Lung (tissue), 12 donors: ENCODE measurements around the gene SCAF8. TPM values are rescaled to one million over a fixed set of nuclear protein-coding genes. Genes with fewer than 3 reads are reported as not detected.
A peak's percentile ranks its signal among the peaks of the same experiment; 100 is the strongest.
"Not testable (repeated sequence)": the region's sequence is repeated elsewhere in the genome, so short reads cannot be mapped to it uniquely, and the experiment has no call there.

Experiments used
- ATAC-seq: fragments of 200-7000 bp; cut with Tn5 transposase; one replicate; pipeline ENCODE4 v1.9.1; 2020; ENCODE audit warnings: moderate number of reproducible peaks; ENCODE audit not compliant: insufficient read depth, low FRiP score
- DNase-seq, 3 donors: peaks; one replicate each; pipeline ENCODE4 v3.0.0-alpha.2; 2013 to 2017
- H3K27ac ChIP-seq, 2 donors: one replicate each; pipeline ENCODE4 v1.5.1; 2013; ENCODE audit warnings: mild to moderate bottlenecking in 2 of 2, moderate library complexity in 2 of 2, control low read depth in 1 of 2, inconsistent platforms in 1 of 2, low read depth in 1 of 2, low read length in 1 of 2
- H3K27me3 ChIP-seq, 3 donors: one replicate each; pipeline ENCODE4 v1.5.1; 2013; ENCODE audit warnings: low read length in 2 of 3; ENCODE audit not compliant: control insufficient read depth in 3 of 3, insufficient read depth in 3 of 3
- H3K36me3 ChIP-seq, 4 donors: one replicate each; pipeline ENCODE4 v1.5.1; 2013; ENCODE audit warnings: low read length in 4 of 4, mild to moderate bottlenecking in 1 of 4, moderate library complexity in 1 of 4; ENCODE audit not compliant: control insufficient read depth in 4 of 4, insufficient read depth in 4 of 4
- H3K4me1 ChIP-seq, 5 donors: one replicate each; pipeline ENCODE4 v1.5.1; 2013; ENCODE audit warnings: low read length in 5 of 5, mild to moderate bottlenecking in 2 of 5, moderate library complexity in 1 of 5; ENCODE audit not compliant: control insufficient read depth in 5 of 5, insufficient read depth in 5 of 5
- H3K4me3 ChIP-seq: one replicate; pipeline ENCODE4 v1.5.1; 2013; ENCODE audit warnings: mild to moderate bottlenecking, control low read depth, moderate library complexity
- H3K9ac ChIP-seq, 2 donors: one replicate each; pipeline ENCODE4 v1.5.1; 2013; ENCODE audit warnings: low read length in 2 of 2, control low read depth in 1 of 2; ENCODE audit not compliant: insufficient read depth in 1 of 2
- H3K9me3 ChIP-seq, 4 donors: one replicate each; pipeline ENCODE4 v1.5.1; 2013; ENCODE audit warnings: low read length in 3 of 4, mild to moderate bottlenecking in 1 of 4, moderate library complexity in 1 of 4; ENCODE audit not compliant: control insufficient read depth in 4 of 4, insufficient read depth in 3 of 4
- WGBS, 2 donors: extraction: QIAGEN DNeasy Blood & Tissue Kit; methylation state at CpG; one replicate each; pipeline ENCODE4 v1.1.7; 2013; 5-methylcytosine and 5-hydroxymethylcytosine counted together
- polyA plus RNA-seq, 2 donors: library from polyadenylated mRNA; stranded (reverse); fragments of 200-250 nt; gene quantifications; one replicate each; pipeline ENCODE4 v1.2.1, GENCODE V29; 2013
- total RNA-seq, 2 donors: library from RNA; depleted of rRNA in 1 of 2; stranded (reverse); fragments of >200 nt in 1 of 2; gene quantifications; one replicate each; pipeline ENCODE4 v1.2.1, GENCODE V29; 2014 to 2021
- TF ChIP-seq, protein P1 (sequence below): IDR thresholded peaks from 2 replicates; pipeline ENCODE4 v1.5.1; 2012; ENCODE audit warnings: mild to moderate bottlenecking; ENCODE audit errors: control extremely low read depth, extremely low read depth
- donor health status: control.
- donor health status: control.
- donor health status: Bipolar disorder and iron deficiency.
- donor health status: healthy.
- donor health status: DM: yes; HTN: yes; CAD: no.

SCAF8 gene
- total and polyA plus RNA-seq, 4 donors = 11.2 to 71.9 (median 23.6) TPM

DNA sequence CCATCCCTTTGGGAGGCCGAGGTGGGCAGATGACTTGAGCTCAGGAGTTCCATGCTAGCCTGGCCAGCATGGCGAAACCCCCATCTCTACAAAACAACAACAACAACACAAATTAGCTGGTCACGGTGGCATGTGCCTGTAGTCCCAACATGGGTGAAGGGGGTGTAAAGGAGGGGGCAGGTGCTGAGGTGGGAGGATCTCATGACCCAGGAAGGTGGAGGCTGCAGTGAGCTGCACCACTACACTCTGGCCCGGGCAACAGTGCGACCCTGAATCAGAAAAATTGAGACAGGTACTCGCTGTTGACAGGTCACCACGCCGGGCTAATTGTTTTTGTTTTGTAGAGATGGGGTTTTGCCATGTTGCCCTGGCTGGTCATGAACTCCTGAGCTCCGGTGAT lies 4.2 kb downstream of the SCAF8 start:
- Histone ChIP-seq H3K4me1 (peaks cover 0 to 21% (median 14%) of the 10 kb centered on the region in 5 donors), H3K4me3 (no peak overlapping the region), H3K9ac (no peak overlapping the region), H3K27ac (peak overlapping the region in 1 of 2 donors; percentile 31), H3K27me3 (no peaks in the 10 kb centered on the region), H3K9me3 (no peaks in the 10 kb centered on the region), H3K36me3 (peaks cover 0 to 4% (median 1%) of the 10 kb centered on the region in 4 donors)
- ATAC-seq = no peak
- TF ChIP-seq, protein P1, sequence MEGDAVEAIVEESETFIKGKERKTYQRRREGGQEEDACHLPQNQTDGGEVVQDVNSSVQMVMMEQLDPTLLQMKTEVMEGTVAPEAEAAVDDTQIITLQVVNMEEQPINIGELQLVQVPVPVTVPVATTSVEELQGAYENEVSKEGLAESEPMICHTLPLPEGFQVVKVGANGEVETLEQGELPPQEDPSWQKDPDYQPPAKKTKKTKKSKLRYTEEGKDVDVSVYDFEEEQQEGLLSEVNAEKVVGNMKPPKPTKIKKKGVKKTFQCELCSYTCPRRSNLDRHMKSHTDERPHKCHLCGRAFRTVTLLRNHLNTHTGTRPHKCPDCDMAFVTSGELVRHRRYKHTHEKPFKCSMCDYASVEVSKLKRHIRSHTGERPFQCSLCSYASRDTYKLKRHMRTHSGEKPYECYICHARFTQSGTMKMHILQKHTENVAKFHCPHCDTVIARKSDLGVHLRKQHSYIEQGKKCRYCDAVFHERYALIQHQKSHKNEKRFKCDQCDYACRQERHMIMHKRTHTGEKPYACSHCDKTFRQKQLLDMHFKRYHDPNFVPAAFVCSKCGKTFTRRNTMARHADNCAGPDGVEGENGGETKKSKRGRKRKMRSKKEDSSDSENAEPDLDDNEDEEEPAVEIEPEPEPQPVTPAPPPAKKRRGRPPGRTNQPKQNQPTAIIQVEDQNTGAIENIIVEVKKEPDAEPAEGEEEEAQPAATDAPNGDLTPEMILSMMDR = no peak
- WGBS, 2 donors = 90 to 93% methylated on average over 9 of the region's 9 CpGs
- no peak for DNase-seq

DNA sequence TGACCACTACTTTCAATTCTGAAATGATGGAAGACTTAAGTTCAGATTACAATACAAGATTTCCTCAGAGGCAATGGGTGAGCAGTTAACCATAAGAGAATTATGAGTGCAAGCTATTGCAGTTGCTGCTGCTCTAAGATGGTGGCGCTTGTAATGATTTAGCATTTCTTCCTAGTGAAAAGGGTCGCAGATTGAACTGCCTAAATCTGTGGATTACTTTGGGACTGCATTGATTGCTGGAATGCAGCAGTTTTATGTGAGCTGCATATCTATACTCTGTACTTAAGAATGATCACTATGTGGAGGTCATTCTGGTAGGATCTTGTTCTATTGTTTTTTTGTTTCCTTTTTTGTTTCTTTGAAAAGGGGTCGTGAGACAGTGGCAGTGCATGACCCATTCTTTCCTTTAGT lies 5.3 kb downstream of the SCAF8 start:
- DNase-seq = no peak

DNA sequence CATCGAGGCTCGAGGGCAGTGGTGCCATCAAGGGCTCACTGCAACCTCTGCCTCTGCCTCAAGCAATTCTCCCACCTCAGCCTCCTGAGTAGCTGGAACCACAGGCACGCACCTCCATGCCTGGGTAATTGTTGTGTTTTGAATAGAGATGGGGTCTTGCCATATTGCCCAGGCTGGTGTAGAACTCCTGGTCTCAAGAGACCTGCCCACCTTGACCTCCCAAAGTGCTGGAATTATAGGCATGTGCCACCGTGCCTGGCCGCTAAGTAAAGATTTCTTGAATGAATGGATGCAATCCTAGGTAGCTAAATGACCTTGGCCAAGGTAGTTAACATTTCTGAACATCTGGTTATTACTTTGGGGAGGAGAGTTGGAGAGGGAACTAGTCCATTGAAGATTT lies 7.4 kb downstream of the SCAF8 start:
- 96 to 97% methylated on average over 5 of the region's 5 CpGs for WGBS, 2 donors
- H3K4me1 ChIP-seq = peaks cover 0 to 18% (median 8%) of the 10 kb centered on the region in 5 donors
- no peaks in the 10 kb centered on the region for H3K9me3 ChIP-seq
- H3K4me3 ChIP-seq = no peak overlapping the region
- peaks cover 0 to 5% (median 1%) of the 10 kb centered on the region in 4 donors for H3K36me3 ChIP-seq
- no peak overlapping the region for H3K27ac ChIP-seq
- ATAC-seq (no peak), DNase-seq (no peak)
- no peak overlapping the region for H3K9ac ChIP-seq
- TF ChIP-seq, protein P1 = no peak
- no peaks in the 10 kb centered on the region for H3K27me3 ChIP-seq

More for the DNA sequence above, 5.3 kb downstream of the SCAF8 start:
- Histone ChIP-seq H3K36me3 (peaks cover 0 to 4% (median 3%) of the 10 kb centered on the region in 4 donors), H3K9me3 (no peaks in the 10 kb centered on the region), H3K27me3 (no peaks in the 10 kb centered on the region), H3K27ac (no peak overlapping the region), H3K4me3 (no peak overlapping the region), H3K9ac (no peak overlapping the region), H3K4me1 (peaks cover 0 to 19% (median 15%) of the 10 kb centered on the region in 5 donors)
- no peak for ATAC-seq
- TF ChIP-seq, protein P1 = no peak
- 72 to 78% methylated on average over 3 of the region's 3 CpGs for WGBS, 2 donors

DNA sequence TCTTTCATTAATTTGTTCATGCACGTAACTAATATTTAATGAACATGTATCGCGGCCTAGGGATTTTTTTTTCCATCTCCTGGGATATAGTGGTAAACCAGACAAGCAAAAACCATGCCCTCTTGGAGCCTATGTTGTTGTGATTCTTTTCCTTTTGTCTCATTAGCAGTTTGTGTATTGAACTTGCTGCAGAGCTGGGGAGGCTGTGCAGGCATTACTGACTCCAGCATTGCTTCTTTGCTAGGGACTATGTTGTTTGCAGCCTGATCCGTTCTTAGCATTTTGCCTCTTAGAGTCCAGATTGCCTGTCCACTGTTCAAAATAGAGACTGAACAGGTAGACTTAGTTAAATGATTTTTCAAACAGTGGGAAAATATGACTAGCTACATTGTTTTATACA lies 9.7 kb downstream of the SCAF8 start:
- TF ChIP-seq, protein P1 = no peak
- H3K27ac ChIP-seq = no peak overlapping the region
- H3K36me3 ChIP-seq = peaks cover 0 to 3% (median 1%) of the 10 kb centered on the region in 4 donors
- H3K27me3 ChIP-seq = no peaks in the 10 kb centered on the region
- no peaks in the 10 kb centered on the region for H3K9me3 ChIP-seq
- H3K4me3 ChIP-seq = no peak overlapping the region
- ATAC-seq (no peak), DNase-seq (no peak)
- 85 to 92% methylated on average over 4 of the region's 4 CpGs for WGBS, 2 donors
- no peak overlapping the region for H3K9ac ChIP-seq
- peaks cover 0 to 19% (median 3%) of the 10 kb centered on the region in 5 donors for H3K4me1 ChIP-seq

DNA sequence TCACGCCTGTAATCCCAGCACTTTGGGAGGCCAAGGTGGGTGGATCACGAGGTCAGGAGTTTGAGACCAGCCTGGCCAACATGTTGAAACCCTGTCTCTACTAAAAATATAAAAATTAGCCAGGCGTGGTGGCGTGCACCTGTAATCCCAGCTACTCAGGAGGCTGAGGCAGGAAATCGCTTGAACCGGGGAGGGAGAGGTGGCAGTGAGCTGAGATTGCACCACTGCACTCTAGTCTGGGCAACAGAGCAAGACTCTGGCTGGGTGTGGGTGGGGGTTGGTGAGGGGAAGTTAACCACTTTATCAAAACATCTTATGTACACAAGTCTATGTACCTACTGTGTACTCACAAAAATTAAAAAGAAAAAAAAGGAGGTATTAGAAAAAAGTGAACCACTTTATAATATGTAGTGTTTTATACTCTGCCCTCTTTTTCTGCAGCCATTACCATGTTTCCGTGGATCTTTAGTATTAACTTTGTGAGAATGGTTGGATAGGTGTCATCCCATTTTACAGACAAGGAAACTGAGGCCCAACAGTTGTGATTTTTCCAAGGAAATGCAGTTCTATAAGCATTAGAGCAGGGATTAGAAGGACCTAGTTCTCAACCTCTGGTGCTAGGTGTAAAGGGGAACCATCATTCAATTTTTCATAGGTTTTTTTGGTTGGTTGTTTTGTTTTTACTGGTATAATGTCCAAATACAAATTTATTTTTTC lies 11.0 kb downstream of the SCAF8 start:
- not testable (repeated sequence) for H3K9me3 ChIP-seq, H3K27me3 ChIP-seq, H3K9ac ChIP-seq, H3K27ac ChIP-seq, ATAC-seq, DNase-seq, H3K36me3 ChIP-seq, H3K4me3 ChIP-seq
- WGBS, 2 donors = 88 to 91% methylated on average over 7 of the region's 7 CpGs
- peaks cover 0 to 16% (median 3%) of the 10 kb centered on the region in 5 donors for H3K4me1 ChIP-seq
